GM21619 (cell line): ENCODE results near the gene RBBP8.
"Not testable (repeated sequence)": the region's sequence is repeated elsewhere in the genome, so short reads cannot be mapped to it uniquely, and the experiment has no call there.

Experiments
- ATAC-seq: cut with Tn5 transposase; IDR thresholded peaks from one replicate; pipeline ENCODE4 v1.9.1; 2021; ENCODE audit not compliant: unreplicated experiment

RBBP8 gene

GRCh38 chr18:22939649-22940048 is 6.5 kb downstream of the RBBP8 start:
- no peak for ATAC-seq

GRCh38 chr18:22943847-22944246 is 10.7 kb downstream of the RBBP8 start:
- no peak for ATAC-seq

GRCh38 chr18:22946217-22946616 is 13.1 kb downstream of the RBBP8 start:
- no peak for ATAC-seq

- ATAC-seq, result no peak
These were observed 13.7 kb downstream of the RBBP8 start for GRCh38 chr18:22946846-22947245.

- no peak for ATAC-seq
These were observed 18.7 kb downstream of the RBBP8 start for GRCh38 chr18:22951823-22952222.

- no peak for ATAC-seq
These were observed 19.4 kb downstream of the RBBP8 start for GRCh38 chr18:22952525-22952924.

GRCh38 chr18:22953982-22954381 is 20.9 kb downstream of the RBBP8 start:
- not testable (repeated sequence) for ATAC-seq

GRCh38 chr18:22956226-22956625 is 23.1 kb downstream of the RBBP8 start:
- no peak for ATAC-seq

GRCh38 chr18:22961156-22961555 is 28.0 kb downstream of the RBBP8 start:
- ATAC-seq, result no peak

GRCh38 chr18:22962004-22962403 is 28.9 kb downstream of the RBBP8 start:
- no peak for ATAC-seq

- no peak for ATAC-seq
These were observed 31.0 kb downstream of the RBBP8 start for GRCh38 chr18:22964116-22964515.

GRCh38 chr18:22964722-22965121 is 31.6 kb downstream of the RBBP8 start:
- ATAC-seq, result no peak

- no peak for ATAC-seq
These were observed 37.9 kb downstream of the RBBP8 start for GRCh38 chr18:22971038-22971437.

- no peak for ATAC-seq
These were observed 40.9 kb downstream of the RBBP8 start for GRCh38 chr18:22974001-22974400.

GRCh38 chr18:22974707-22975106 is 41.6 kb downstream of the RBBP8 start:
- no peak for ATAC-seq

- ATAC-seq, result no peak
These were observed 42.4 kb downstream of the RBBP8 start for GRCh38 chr18:22975508-22975907.

GRCh38 chr18:22977847-22978701 is 44.9 kb downstream of the RBBP8 start:
- ATAC-seq, result no peak

- no peak for ATAC-seq
These were observed 47.3 kb downstream of the RBBP8 start for GRCh38 chr18:22980394-22980793.

- no peak for ATAC-seq
These were observed 48.4 kb downstream of the RBBP8 start for GRCh38 chr18:22981274-22982133.

- no peak for ATAC-seq
These were observed 50.0 kb downstream of the RBBP8 start for GRCh38 chr18:22983175-22983574.

- no peak for ATAC-seq
These were observed 52.1 kb downstream of the RBBP8 start for GRCh38 chr18:22985250-22985649.
